H1 (cell line): ENCODE data around the gene CAMK1. TPM values are rescaled to one million over a fixed set of nuclear protein-coding genes. Genes with fewer than 3 reads are reported as not detected.

ENCODE experiments used
- ASH2L ChIP-seq: fragments of 200-600, 300-600 bp; sonication (generic); IDR thresholded peaks from one replicate; pipeline ENCODE4 v1.7.1; 2017; ENCODE audit warnings: low read length
- CHD7 ChIP-seq: fragments of 300-600 bp; sonication (generic); IDR thresholded peaks from 2 replicates; pipeline ENCODE4 v1.7.1; 2012; ENCODE audit warnings: low read length, moderate library complexity, mild to moderate bottlenecking, inconsistent platforms; ENCODE audit not compliant: insufficient replicate concordance
- EP300 ChIP-seq, 2 experiments: IDR thresholded peaks; 1 replicate in 1 of 2; 2 replicates in 1 of 2; pipeline ENCODE4 v1.6.1; 2011 to 2012; ENCODE audit warnings: low read depth in 2 of 2, low read length in 2 of 2, mild to moderate bottlenecking in 2 of 2, borderline replicate concordance in 1 of 2, inconsistent platforms in 1 of 2, moderate library complexity in 1 of 2
- FOSL1 ChIP-seq: IDR thresholded peaks from 2 replicates; pipeline ENCODE4 v1.6.1; 2011; ENCODE audit warnings: mild to moderate bottlenecking, low read depth, low read length, moderate library complexity; ENCODE audit not compliant: insufficient read depth
- HDAC2 ChIP-seq, 2 experiments: fragments of 300-600 bp in 1 of 2; sonication (generic) in 1 of 2; IDR thresholded peaks; 2 replicates each; pipeline ENCODE4 v1.6.1; 2011 to 2012; ENCODE audit warnings: low read depth in 2 of 2, low read length in 2 of 2, mild to moderate bottlenecking in 2 of 2, moderate library complexity in 2 of 2, borderline replicate concordance in 1 of 2, inconsistent platforms in 1 of 2
- JUN ChIP-seq: IDR thresholded peaks from 2 replicates; pipeline ENCODE4 v1.6.1; 2011; ENCODE audit warnings: low read depth, mild to moderate bottlenecking, improper control_type of control experiment, low read length
- PHF8 ChIP-seq: fragments of 200-600 bp; sonication (generic); conservative IDR thresholded peaks from 2 replicates; pipeline ENCODE4 v1.7.1; 2012; ENCODE audit warnings: low read depth, mild to moderate bottlenecking, inconsistent platforms, low read length, moderate library complexity
- POLR2A ChIP-seq, 2 experiments: IDR thresholded peaks; 1 replicate in 1 of 2; 2 replicates in 1 of 2; pipeline ENCODE4 v1.6.1; 2011; ENCODE audit warnings: low read depth in 2 of 2, low read length in 2 of 2, mild to moderate bottlenecking in 2 of 2; ENCODE audit errors: control extremely low read depth in 1 of 2
- SAP30 ChIP-seq: fragments of 300-600 bp; sonication (generic); IDR thresholded peaks from 2 replicates; pipeline ENCODE4 v1.7.1; 2012; ENCODE audit warnings: low read length, moderate library complexity, mild to moderate bottlenecking, inconsistent platforms; ENCODE audit not compliant: insufficient read depth, insufficient replicate concordance
- TAF7 ChIP-seq: optimal IDR thresholded peaks from 2 replicates; pipeline ENCODE3; 2011; ENCODE audit warnings: low read depth, mild to moderate bottlenecking, inconsistent platforms, low read length, moderate library complexity, borderline replicate concordance
- polyA plus RNA-seq, 7 experiments: library from polyadenylated mRNA; depleted of rRNA in 3 of 7; stranded (reverse) in 5 of 7; unstranded in 2 of 7; fragments of >200 nt in 5 of 7; fragments of 200-250 nt in 2 of 7; gene quantifications; 1 replicate in 5 of 7; 2 replicates in 1 of 7; 4 replicates in 1 of 7; pipeline versions ENCODE4 v1.2.1 to v1.2.3, GENCODE V29; 2011 to 2013; ENCODE audit warnings: missing spikeins in 2 of 7, mixed read lengths in 2 of 7
- total RNA-seq: library from RNA; stranded (reverse); fragmentation: NEBNext Ultra II Directional; extraction: Animal tissue kit (Norgen Biotek cat#: 25700); gene quantifications from 2 replicates; pipeline ENCODE4 v1.2.1, GENCODE V29; 2021

The CAMK1 gene
- total and polyA plus RNA-seq, 2 of the 8 experiments (the other 6 are each of a cell fraction or from before 2014, with no cell fraction given), result 4.9 to 5.1 TPM

- TF ChIP-seq CHD7 (no peak), TAF7 (no peak), POLR2A (IDR thresholded peaks at IDR 0.05; ENCODE audit: control extremely low read depth in 1 of 2, low read depth in 2 of 2, low read length in 2 of 2) (peak; percentile 56 to 77; a peak in 2 of 3 replicates), HDAC2 (IDR thresholded peaks at IDR 0.05; ENCODE audit: borderline replicate concordance in 1 of 2, low read depth in 2 of 2, low read length in 2 of 2) (0 out of 4 replicates have a peak, but pooled peaks of 1 of the 2 experiments have one; percentile 24), SAP30 (peak; percentile 83), FOSL1 (no peak), EP300 (IDR thresholded peaks at IDR 0.05; ENCODE audit: borderline replicate concordance in 1 of 2, low read depth in 2 of 2, low read length in 2 of 2) (no peak), JUN (no peak), PHF8 (peak; percentile 46), ASH2L (peak; percentile 55)
These were observed 23.5 kb upstream of the CAMK1 start (continued) for GRCh38 chr3:9793161-9793781.
